Muscle of arm (tissue), 14 donors: Measurements from ENCODE around the gene ZNF879. TPM values are rescaled to one million over a fixed set of nuclear protein-coding genes. Genes with fewer than 3 reads are reported as not detected.

Experiments used
- DNase-seq: peaks from one replicate; pipeline ENCODE4 v3.0.0-alpha.2; 2013
- long read RNA-seq, 11 donors: transcript quantifications; one replicate each; lab custom pipeline, GENCODE V29; 2026
- polyA plus RNA-seq, 12 donors: library from polyadenylated mRNA; unstranded; fragments of 120-200 nt; gene quantifications; one replicate each; pipeline ENCODE4 v1.2.1, GENCODE V29; 2013; ENCODE audit not compliant: insufficient read length in 12 of 12

Gene ZNF879
- polyA plus RNA-seq, result 1 to 10 TPM in 11 of 12 donors, not detected in 1; 3.7 to 9.5 (median 4.6) TPM
- long read RNA-seq, donor 1, partial matches to known transcripts, result 0 of 2 reads
- long read RNA-seq, donor 1, other reads (novel, unspliced or antisense), result 0 of 2 reads
- long read RNA-seq, donor 2, result 0 reads
- long read RNA-seq, donor 3, result 0 reads
- long read RNA-seq, donor 4, result 0 reads
- long read RNA-seq, donor 5, result 0 reads
- long read RNA-seq, donor 6, partial matches to known transcripts, result 0 of 1 reads
- long read RNA-seq, donor 6, other reads (novel, unspliced or antisense), result 0 of 1 reads
- long read RNA-seq, donor 7, partial matches to known transcripts, result 0 of 2 reads
- long read RNA-seq, donor 7, other reads (novel, unspliced or antisense), result 0 of 2 reads
- long read RNA-seq, donor 8, transcript ZNF879-201 (5 exons, 3,304 nt), result major isoform, 6 of 6 reads
- long read RNA-seq, donor 8, partial matches to known transcripts, result 0 of 6 reads
- long read RNA-seq, donor 8, other reads (novel, unspliced or antisense), result 0 of 6 reads
- long read RNA-seq, donor 9, partial matches to known transcripts, result 0 of 2 reads
- long read RNA-seq, donor 9, other reads (novel, unspliced or antisense), result 0 of 2 reads
- long read RNA-seq, donor 10, partial matches to known transcripts, result 0 of 2 reads
- long read RNA-seq, donor 10, other reads (novel, unspliced or antisense), result 0 of 2 reads
- long read RNA-seq, donor 11, partial matches to known transcripts, result 0 of 1 reads
- long read RNA-seq, donor 11, other reads (novel, unspliced or antisense), result 0 of 1 reads

GRCh38 chr5:179023528-179024189 is at the start of gene ZNF879:
Gene ZNF879, plus strand, starts transcription at chr5:179023804. Its CDS starts 1,201 bp downstream, at chr5:179025005.
- peak; percentile 97 for DNase-seq

GRCh38 chr5:178981381-178981780 is 42.2 kb upstream of the ZNF879 start:
- no peak for DNase-seq

- no peak for DNase-seq
Observed at GRCh38 chr5:178982941-178983340, 40.7 kb upstream of the ZNF879 start.

- no peak for DNase-seq
Observed at GRCh38 chr5:178983728-178984127, 39.9 kb upstream of the ZNF879 start.

- no peak for DNase-seq
Observed at GRCh38 chr5:178984145-178985072, 39.2 kb upstream of the ZNF879 start.

GRCh38 chr5:178986326-178986960 is 37.2 kb upstream of the ZNF879 start:
- no peak for DNase-seq

GRCh38 chr5:178988436-178989220 is 35.0 kb upstream of the ZNF879 start:
- no peak for DNase-seq

GRCh38 chr5:178989311-178989710 is 34.3 kb upstream of the ZNF879 start:
- DNase-seq, result no peak

- DNase-seq, result no peak
Observed at GRCh38 chr5:178990491-178990890, 33.1 kb upstream of the ZNF879 start.

- DNase-seq, result no peak
Observed at GRCh38 chr5:178991190-178992145, 32.1 kb upstream of the ZNF879 start.

- no peak for DNase-seq
Observed at GRCh38 chr5:178992291-178992895, 31.2 kb upstream of the ZNF879 start.

- no peak for DNase-seq
Observed at GRCh38 chr5:178993236-178993765, 30.3 kb upstream of the ZNF879 start.

GRCh38 chr5:178993955-178994579 is 29.5 kb upstream of the ZNF879 start:
- no peak for DNase-seq

GRCh38 chr5:178994580-178995340 is 28.8 kb upstream of the ZNF879 start, which contains the start of gene GRM6:
Gene GRM6, minus strand, starts transcription at chr5:178995320. Its CDS starts 376 bp downstream, at chr5:178994944.
- DNase-seq, result no peak

- DNase-seq, result no peak
Observed at GRCh38 chr5:178995341-178995690, 28.3 kb upstream of the ZNF879 start.

- DNase-seq, result no peak
Observed at GRCh38 chr5:178996156-178996555, 27.4 kb upstream of the ZNF879 start.

- DNase-seq, result no peak
Observed at GRCh38 chr5:178997191-178997590, 26.4 kb upstream of the ZNF879 start.
